ENCODE data around the gene LRRC66. TPM values are rescaled to one million over a fixed set of nuclear protein-coding genes. Genes with fewer than 3 reads are reported as not detected.
A peak's percentile ranks its signal among the peaks of the same experiment; 100 is the strongest.

Gene LRRC66
- total and polyA plus RNA-seq, 2 of the 13 experiments (the other 11 are each of a cell fraction or from before 2014, with no cell fraction given) = not detected

DNA sequence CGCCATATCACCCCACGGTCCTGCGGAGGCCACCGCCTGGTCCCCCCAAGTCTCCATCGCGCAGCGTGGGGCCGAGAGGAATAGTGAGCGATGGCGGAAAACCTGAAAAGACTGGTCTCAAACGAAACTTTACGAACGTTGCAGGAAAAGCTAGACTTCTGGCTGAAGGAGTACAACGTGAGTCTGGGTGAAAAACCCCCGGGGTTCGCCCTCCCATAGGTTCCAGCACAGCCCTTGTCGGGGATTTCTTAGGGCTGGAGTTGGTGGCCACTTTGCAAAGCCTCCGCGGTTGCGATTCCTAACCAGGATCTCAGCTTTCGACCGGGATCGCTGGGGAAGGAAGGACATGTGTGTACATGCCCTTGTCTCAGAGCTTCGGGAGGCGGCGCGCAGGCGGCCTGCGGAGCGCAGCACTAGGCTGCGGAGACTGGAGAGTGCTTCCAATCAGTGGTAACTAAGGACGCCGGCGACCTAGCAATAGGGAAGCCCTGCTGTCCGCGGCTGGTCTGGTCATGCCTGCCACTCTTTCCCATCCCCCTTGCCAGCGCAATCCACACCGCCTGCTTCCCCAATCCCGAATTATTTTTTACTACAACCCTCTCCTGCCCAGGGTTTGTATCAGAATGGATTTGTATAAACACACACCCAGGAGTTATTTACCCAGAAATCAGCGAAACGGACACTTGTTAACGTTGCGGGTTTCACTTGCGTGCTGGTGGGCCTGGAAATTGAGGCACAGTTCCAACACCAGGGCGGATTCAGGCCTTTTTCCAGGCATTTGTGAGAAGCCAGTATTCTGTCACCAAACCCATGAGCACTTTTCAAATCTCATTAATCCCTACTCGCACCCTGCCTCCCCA lies 31.7 kb upstream of the LRRC66 start (continued):
- TF ChIP-seq, protein P1, sequence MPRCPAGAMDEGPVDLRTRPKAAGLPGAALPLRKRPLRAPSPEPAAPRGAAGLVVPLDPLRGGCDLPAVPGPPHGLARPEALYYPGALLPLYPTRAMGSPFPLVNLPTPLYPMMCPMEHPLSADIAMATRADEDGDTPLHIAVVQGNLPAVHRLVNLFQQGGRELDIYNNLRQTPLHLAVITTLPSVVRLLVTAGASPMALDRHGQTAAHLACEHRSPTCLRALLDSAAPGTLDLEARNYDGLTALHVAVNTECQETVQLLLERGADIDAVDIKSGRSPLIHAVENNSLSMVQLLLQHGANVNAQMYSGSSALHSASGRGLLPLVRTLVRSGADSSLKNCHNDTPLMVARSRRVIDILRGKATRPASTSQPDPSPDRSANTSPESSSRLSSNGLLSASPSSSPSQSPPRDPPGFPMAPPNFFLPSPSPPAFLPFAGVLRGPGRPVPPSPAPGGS (CRISPR knock-in tag; IDR thresholded peaks at IDR 0.05) = no peak
- TF ChIP-seq, protein P2, sequence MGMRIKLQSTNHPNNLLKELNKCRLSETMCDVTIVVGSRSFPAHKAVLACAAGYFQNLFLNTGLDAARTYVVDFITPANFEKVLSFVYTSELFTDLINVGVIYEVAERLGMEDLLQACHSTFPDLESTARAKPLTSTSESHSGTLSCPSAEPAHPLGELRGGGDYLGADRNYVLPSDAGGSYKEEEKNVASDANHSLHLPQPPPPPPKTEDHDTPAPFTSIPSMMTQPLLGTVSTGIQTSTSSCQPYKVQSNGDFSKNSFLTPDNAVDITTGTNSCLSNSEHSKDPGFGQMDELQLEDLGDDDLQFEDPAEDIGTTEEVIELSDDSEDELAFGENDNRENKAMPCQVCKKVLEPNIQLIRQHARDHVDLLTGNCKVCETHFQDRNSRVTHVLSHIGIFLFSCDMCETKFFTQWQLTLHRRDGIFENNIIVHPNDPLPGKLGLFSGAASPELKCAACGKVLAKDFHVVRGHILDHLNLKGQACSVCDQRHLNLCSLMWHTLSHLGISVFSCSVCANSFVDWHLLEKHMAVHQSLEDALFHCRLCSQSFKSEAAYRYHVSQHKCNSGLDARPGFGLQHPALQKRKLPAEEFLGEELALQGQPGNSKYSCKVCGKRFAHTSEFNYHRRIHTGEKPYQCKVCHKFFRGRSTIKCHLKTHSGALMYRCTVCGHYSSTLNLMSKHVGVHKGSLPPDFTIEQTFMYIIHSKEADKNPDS (CRISPR knock-in tag; IDR thresholded peaks at IDR 0.05) = no peak
- TF ChIP-seq ZBTB21 (CRISPR knock-in tag; IDR thresholded peaks at IDR 0.05) (no peak), GATAD1 (CRISPR knock-in tag; IDR thresholded peaks at IDR 0.05) (no peak), CBFB (CRISPR knock-in tag; IDR thresholded peaks at IDR 0.05) (no peak), KLF12 (CRISPR knock-in tag; IDR thresholded peaks at IDR 0.05; ENCODE audit: borderline replicate concordance) (0 out of 2 replicates have a peak, but pooled peaks have one; percentile 13), ETV6 (CRISPR knock-in tag; conservative IDR thresholded peaks at IDR 0.05) (no peak), ZFP82 (CRISPR knock-in tag; IDR thresholded peaks at IDR 0.05; ENCODE audit: borderline replicate concordance) (no peak), ZSCAN25 (CRISPR knock-in tag; IDR thresholded peaks at IDR 0.05) (no peak), KLF15 (CRISPR knock-in tag; IDR thresholded peaks at IDR 0.05; ENCODE audit: borderline replicate concordance) (no peak), ZNF292 (CRISPR knock-in tag; IDR thresholded peaks at IDR 0.05; ENCODE audit: borderline replicate concordance, low read depth) (peak; percentile 67; the same call in 1 of the 2 replicates), THAP11 (CRISPR knock-in tag; IDR thresholded peaks at IDR 0.05) (no peak), ZMYM2 (CRISPR knock-in tag; IDR thresholded peaks at IDR 0.05) (0 out of 2 replicates have a peak, but pooled peaks have one; percentile 34), ZNF816 (CRISPR knock-in tag; IDR thresholded peaks at IDR 0.05; ENCODE audit: borderline replicate concordance) (no peak), PRMT3 (CRISPR knock-in tag; IDR thresholded peaks at IDR 0.05; ENCODE audit: borderline replicate concordance, low read depth) (no peak), ZNF430 (CRISPR knock-in tag; IDR thresholded peaks at IDR 0.05) (0 out of 2 replicates have a peak, but pooled peaks have one; percentile 51), PHF20 (CRISPR knock-in tag; IDR thresholded peaks at IDR 0.05) (peak; percentile 55)
- TF ChIP-seq, protein P3, sequence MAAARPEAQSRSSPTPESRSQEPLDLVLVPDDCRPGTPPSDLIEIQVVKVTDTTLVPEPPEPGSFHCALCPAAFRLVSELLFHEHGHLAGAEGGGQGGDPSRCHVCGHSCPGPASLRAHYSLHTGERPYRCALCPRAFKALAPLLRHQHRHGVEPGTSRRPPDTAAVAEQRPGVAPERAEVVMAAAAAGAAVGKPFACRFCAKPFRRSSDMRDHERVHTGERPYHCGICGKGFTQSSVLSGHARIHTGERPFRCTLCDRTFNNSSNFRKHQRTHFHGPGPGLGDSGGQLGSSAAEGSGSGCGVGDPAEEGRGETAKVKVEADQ (CRISPR knock-in tag; IDR thresholded peaks at IDR 0.05; ENCODE audit: borderline replicate concordance) = no peak
- TF ChIP-seq, protein P4, sequence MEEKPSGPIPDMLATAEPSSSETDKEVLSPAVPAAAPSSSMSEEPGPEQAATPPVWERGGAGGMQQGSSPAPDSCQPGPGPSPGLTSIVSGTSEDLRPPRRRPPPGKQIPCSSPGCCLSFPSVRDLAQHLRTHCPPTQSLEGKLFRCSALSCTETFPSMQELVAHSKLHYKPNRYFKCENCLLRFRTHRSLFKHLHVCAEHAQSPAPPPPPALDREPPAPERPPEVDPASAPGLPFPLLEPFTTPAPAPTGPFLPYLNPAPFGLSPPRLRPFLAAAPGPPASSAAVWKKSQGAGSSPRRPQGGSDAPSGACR (CRISPR knock-in tag; IDR thresholded peaks at IDR 0.05) = no peak
- TF ChIP-seq, protein P5, sequence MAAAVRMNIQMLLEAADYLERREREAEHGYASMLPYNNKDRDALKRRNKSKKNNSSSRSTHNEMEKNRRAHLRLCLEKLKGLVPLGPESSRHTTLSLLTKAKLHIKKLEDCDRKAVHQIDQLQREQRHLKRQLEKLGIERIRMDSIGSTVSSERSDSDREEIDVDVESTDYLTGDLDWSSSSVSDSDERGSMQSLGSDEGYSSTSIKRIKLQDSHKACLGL (CRISPR knock-in tag; IDR thresholded peaks at IDR 0.05) = peak; percentile 54; the same call in 1 of the 2 replicates
- TF ChIP-seq, protein P6, sequence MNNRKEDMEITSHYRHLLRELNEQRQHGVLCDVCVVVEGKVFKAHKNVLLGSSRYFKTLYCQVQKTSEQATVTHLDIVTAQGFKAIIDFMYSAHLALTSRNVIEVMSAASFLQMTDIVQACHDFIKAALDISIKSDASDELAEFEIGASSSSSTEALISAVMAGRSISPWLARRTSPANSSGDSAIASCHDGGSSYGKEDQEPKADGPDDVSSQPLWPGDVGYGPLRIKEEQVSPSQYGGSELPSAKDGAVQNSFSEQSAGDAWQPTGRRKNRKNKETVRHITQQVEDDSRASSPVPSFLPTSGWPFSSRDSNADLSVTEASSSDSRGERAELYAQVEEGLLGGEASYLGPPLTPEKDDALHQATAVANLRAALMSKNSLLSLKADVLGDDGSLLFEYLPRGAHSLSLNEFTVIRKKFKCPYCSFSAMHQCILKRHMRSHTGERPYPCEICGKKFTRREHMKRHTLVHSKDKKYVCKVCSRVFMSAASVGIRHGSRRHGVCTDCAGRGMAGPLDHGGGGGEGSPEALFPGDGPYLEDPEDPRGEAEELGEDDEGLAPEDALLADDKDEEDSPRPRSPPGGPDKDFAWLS (CRISPR knock-in tag; IDR thresholded peaks at IDR 0.05; ENCODE audit: borderline replicate concordance) = no peak

All from HepG2 (cell line).